Suprapubic skin (tissue), 3 donors: ENCODE results near the gene TMEM150A.

Experiments used
- CTCF ChIP-seq, 2 donors: fragments of 200-600 bp in 1 of 2; fragments of 450-650 bp in 1 of 2; sonication (generic) in 1 of 2; IDR thresholded peaks; one replicate each; pipeline ENCODE4 v1.5.1; 2016 to 2019; ENCODE audit warnings: antibody characterized with exemption in 2 of 2, mild to moderate bottlenecking in 1 of 2, moderate library complexity in 1 of 2
- POLR2A ChIP-seq, 2 donors: fragments of 450-650 bp; IDR thresholded peaks; one replicate each; pipeline ENCODE4 v1.6.1; 2017; ENCODE audit warnings: antibody characterized with exemption in 2 of 2, mild to moderate bottlenecking in 2 of 2, moderate library complexity in 2 of 2

- TF ChIP-seq CTCF (IDR thresholded peaks at IDR 0.05) (no peak), POLR2A (IDR thresholded peaks at IDR 0.05) (no peak)
Measured at GRCh38 chr2:85560812-85561279, 41.7 kb downstream of the TMEM150A start.
